Endothelial cell of umbilical vein (primary cell): Measurements from ENCODE around the gene DRAP1. TPM values are rescaled to one million over a fixed set of nuclear protein-coding genes. Genes with fewer than 3 reads are reported as not detected.
A peak's percentile ranks its signal among the peaks of the same experiment; 100 is the strongest.

ENCODE experiments used
- BruUV-seq: library from RNA; stranded (reverse); fragments of 400-500 nt; replicated peaks from 2 replicates; lab custom pipeline; 2021; lab: Mats Ljungman, UMichigan
- CTCF ChIA-PET: fragments of 300-600, 350-600 bp; sonication (Branson Sonifier 250); formaldehyde crosslinking; loops from one replicate; lab custom pipeline; 2021; ENCODE audit warnings: antibody characterized with exemption, inconsistent platforms; lab: Charles Lee
- POLR2A ChIA-PET: fragments of 300-600, 350-600 bp; sonication (Branson Sonifier 250); formaldehyde crosslinking; loops from one replicate; lab custom pipeline; 2021; ENCODE audit warnings: antibody characterized with exemption, inconsistent platforms; lab: Charles Lee
- DNase-seq: peaks from one replicate; pipeline ENCODE4 v3.0.0-alpha.2; 2011; ENCODE audit warnings: low read depth, low spot score
- FAIRE-seq: peaks from 2 replicates; lab custom pipeline; 2011; peaks lifted over from hg19 to GRCh38; lab: Jason Lieb, UNC
- H2AFZ ChIP-seq: 2 replicates; pipeline ENCODE4 v1.6.0; 2012; ENCODE audit warnings: low read depth, low read length, control low read depth, inconsistent platforms
- H3K27ac ChIP-seq: 2 replicates; pipeline ENCODE4 v1.5.1; 2011; ENCODE audit warnings: low read depth, mild to moderate bottlenecking, control low read depth, low read length, moderate library complexity; ENCODE audit not compliant: insufficient read depth
- H3K27me3 ChIP-seq, 2 experiments: 2 replicates each; pipeline versions ENCODE4 v1.6.0 to v1.6.1; 2011; ENCODE audit warnings: low read length in 2 of 2, mixed read lengths in 1 of 2; ENCODE audit not compliant: control insufficient read depth in 2 of 2, insufficient read depth in 2 of 2
- H3K36me3 ChIP-seq, 2 experiments: 2 replicates in 1 of 2; 3 replicates in 1 of 2; pipeline ENCODE4 v1.5.1; 2011; ENCODE audit warnings: low read length in 2 of 2, mild to moderate bottlenecking in 1 of 2, moderate library complexity in 1 of 2; ENCODE audit not compliant: control insufficient read depth in 2 of 2, insufficient read depth in 2 of 2; ENCODE audit errors: extremely low read depth in 1 of 2
- H3K4me1 ChIP-seq: 3 replicates; pipeline ENCODE4 v1.5.1; 2011; ENCODE audit warnings: mild to moderate bottlenecking, low read length; ENCODE audit not compliant: control insufficient read depth, insufficient read depth; ENCODE audit errors: extremely low read depth
- H3K4me2 ChIP-seq: 2 replicates; pipeline ENCODE4 v1.6.1; 2011; ENCODE audit warnings: low read length, control low read depth, mixed read lengths; ENCODE audit not compliant: insufficient read depth
- H3K4me3 ChIP-seq, 3 experiments: fragments of 200-600 bp in 1 of 3; sonication (generic), shearing (Covaris generic) in 1 of 3; replicated peaks in 1 of 3; 2 replicates each; pipeline ENCODE4 v1.5.1; 2011 to 2016; ENCODE audit warnings: control low read depth in 3 of 3, low read length in 3 of 3, mild to moderate bottlenecking in 2 of 3, inconsistent platforms in 1 of 3, low read depth in 1 of 3, moderate library complexity in 1 of 3; ENCODE audit not compliant: insufficient read depth in 1 of 3
- H3K79me2 ChIP-seq: 2 replicates; pipeline ENCODE4 v1.6.0; 2012; ENCODE audit warnings: low read length, inconsistent platforms; ENCODE audit not compliant: control insufficient read depth, insufficient read depth
- H3K9ac ChIP-seq: replicated peaks from 2 replicates; pipeline ENCODE3; 2011; ENCODE audit warnings: low read length, control low read depth; ENCODE audit not compliant: insufficient read depth; ENCODE audit errors: extremely low read depth
- H3K9me1 ChIP-seq: replicated peaks from 3 replicates; pipeline ENCODE4 v1.6.0; 2011; ENCODE audit warnings: mild to moderate bottlenecking, low read length; ENCODE audit not compliant: control insufficient read depth, insufficient read depth; ENCODE audit errors: extremely low read depth
- H3K9me3 ChIP-seq: replicated peaks from 2 replicates; pipeline ENCODE4 v1.5.1; 2012; ENCODE audit warnings: low read length, inconsistent platforms; ENCODE audit not compliant: control insufficient read depth, insufficient read depth
- H4K20me1 ChIP-seq: replicated peaks from 2 replicates; pipeline ENCODE3; 2011; ENCODE audit warnings: mild to moderate bottlenecking, low read length; ENCODE audit not compliant: control insufficient read depth, insufficient read depth; ENCODE audit errors: extremely low read depth
- EZH2 ChIP-seq: IDR thresholded peaks from 2 replicates; pipeline ENCODE4 v1.6.1; 2012; ENCODE audit warnings: borderline replicate concordance, low read depth, mild to moderate bottlenecking, moderate library complexity, low read length, inconsistent platforms; ENCODE audit not compliant: severe bottlenecking
- FOS ChIP-seq: IDR thresholded peaks from 2 replicates; pipeline ENCODE4 v1.6.1; 2011; ENCODE audit warnings: mild to moderate bottlenecking, low read length, moderate library complexity, borderline replicate concordance; ENCODE audit not compliant: insufficient read depth
- GATA2 ChIP-seq: IDR thresholded peaks from 2 replicates; pipeline ENCODE4 v1.7.0; 2011; ENCODE audit warnings: low read depth, mild to moderate bottlenecking, moderate library complexity, mixed read lengths, low read length; ENCODE audit not compliant: insufficient read length, insufficient read depth
- JUN ChIP-seq: IDR thresholded peaks from 2 replicates; pipeline ENCODE4 v1.6.1; 2011; ENCODE audit warnings: borderline replicate concordance, low read depth; ENCODE audit not compliant: insufficient read length, insufficient read depth
- MYC ChIP-seq: IDR thresholded peaks from one replicate; pipeline ENCODE4 v1.6.1; 2011; ENCODE audit warnings: mild to moderate bottlenecking, low read depth, low read length
- POLR2A ChIP-seq: IDR thresholded peaks from 2 replicates; pipeline ENCODE4 v1.6.1; 2012; ENCODE audit warnings: low read depth, mild to moderate bottlenecking, control low read depth, low read length
- POLR2AphosphoS5 ChIP-seq: IDR thresholded peaks from 2 replicates; pipeline ENCODE4 v1.6.1; 2012; ENCODE audit warnings: low read depth, mild to moderate bottlenecking, control low read depth, low read length, moderate library complexity; ENCODE audit not compliant: insufficient read depth
- dilution Hi-C: fragments of 300-500 bp; cut with MboI; formaldehyde crosslinking; loops from one replicate; pipeline ENCODE4 v1.15.0; 2019; ENCODE audit warnings: low sequenced_read_pairs; ENCODE audit not compliant: extremely low pct_ligation_motif_present
- intact Hi-C: fragments of 100-400 bp; cut with micrococcal nuclease; formaldehyde crosslinking; loops from one replicate; pipeline ENCODE4 v1.10.0; 2022
- polyA plus RNA-seq, 4 experiments: library from polyadenylated mRNA; depleted of rRNA in 3 of 4; stranded (reverse) in 3 of 4; unstranded in 1 of 4; fragments of >200 nt; gene quantifications; 2 replicates each; pipeline versions ENCODE4 v1.2.1 to v1.2.3, GENCODE V29; 2011 to 2012; ENCODE audit warnings: missing spikeins in 1 of 4
- total RNA-seq: library from RNA; stranded (reverse); gene quantifications from 2 replicates; pipeline ENCODE4 v1.2.3, GENCODE V29; 2021
- TF ChIP-seq, protein P1 (sequence below): IDR thresholded peaks from 2 replicates; pipeline ENCODE4 v1.6.1; 2011; ENCODE audit not compliant: insufficient read depth, insufficient read length
- TF ChIP-seq, protein P2 (sequence below), 2 donors: IDR thresholded peaks; 1 replicate in 1 of 2; 2 replicates in 1 of 2; pipeline ENCODE4 v1.5.1; 2011; ENCODE audit warnings: low read length in 2 of 2, mild to moderate bottlenecking in 2 of 2, moderate library complexity in 2 of 2, control low read depth in 1 of 2, inconsistent platforms in 1 of 2, low read depth in 1 of 2; ENCODE audit not compliant: insufficient read depth in 1 of 2; ENCODE audit errors: extremely low read depth in 1 of 2

DRAP1 gene
- total and polyA plus RNA-seq, 2 donors (not counting 3 experiments of a cell fraction or from before 2014, with no cell fraction given) = 74.9 to 114 TPM

DNA sequence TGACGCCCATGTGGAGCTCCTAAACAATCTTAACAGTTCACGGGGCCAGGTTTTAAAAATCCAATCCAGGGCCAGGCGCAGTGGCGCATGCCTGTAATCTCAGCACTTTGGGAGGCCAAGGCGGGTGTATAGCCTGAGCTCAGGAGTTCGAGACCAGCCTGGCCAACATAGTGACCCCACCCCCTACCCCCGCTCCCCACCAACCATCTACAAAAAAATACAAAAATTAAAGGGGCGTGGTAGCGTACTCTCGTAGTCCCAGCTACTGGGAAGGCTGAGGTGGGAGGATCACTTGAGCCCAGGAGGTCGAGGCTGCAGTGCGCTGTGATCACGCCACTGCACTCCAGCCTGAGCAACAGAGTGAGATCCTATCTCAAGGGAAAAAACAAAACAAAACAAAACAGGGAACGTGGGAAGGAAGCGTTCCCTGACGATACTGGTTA, 41.6 kb downstream of the DRAP1 start:
- intact Hi-C loops = loop anchor here (1.0 kb wide), 4 partner anchors 41 to 102 kb away; partner anchors contain the start of genes BANF1, C11orf68, CCDC85B and DRAP1
- peaks cover 5 to 18% of the 10 kb centered on the region in 2 experiments for H3K36me3 ChIP-seq
- peaks cover 28% of the 10 kb centered on the region for H3K79me2 ChIP-seq
- H3K4me3 ChIP-seq = peak overlapping the region; percentile 12 to 98 (median 64)
- TF ChIP-seq, protein P1, sequence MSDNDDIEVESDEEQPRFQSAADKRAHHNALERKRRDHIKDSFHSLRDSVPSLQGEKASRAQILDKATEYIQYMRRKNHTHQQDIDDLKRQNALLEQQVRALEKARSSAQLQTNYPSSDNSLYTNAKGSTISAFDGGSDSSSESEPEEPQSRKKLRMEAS = no peak
- no peak for TF ChIP-seq POLR2AphosphoS5
- no peak for TF ChIP-seq JUN
- TF ChIP-seq, protein P2, sequence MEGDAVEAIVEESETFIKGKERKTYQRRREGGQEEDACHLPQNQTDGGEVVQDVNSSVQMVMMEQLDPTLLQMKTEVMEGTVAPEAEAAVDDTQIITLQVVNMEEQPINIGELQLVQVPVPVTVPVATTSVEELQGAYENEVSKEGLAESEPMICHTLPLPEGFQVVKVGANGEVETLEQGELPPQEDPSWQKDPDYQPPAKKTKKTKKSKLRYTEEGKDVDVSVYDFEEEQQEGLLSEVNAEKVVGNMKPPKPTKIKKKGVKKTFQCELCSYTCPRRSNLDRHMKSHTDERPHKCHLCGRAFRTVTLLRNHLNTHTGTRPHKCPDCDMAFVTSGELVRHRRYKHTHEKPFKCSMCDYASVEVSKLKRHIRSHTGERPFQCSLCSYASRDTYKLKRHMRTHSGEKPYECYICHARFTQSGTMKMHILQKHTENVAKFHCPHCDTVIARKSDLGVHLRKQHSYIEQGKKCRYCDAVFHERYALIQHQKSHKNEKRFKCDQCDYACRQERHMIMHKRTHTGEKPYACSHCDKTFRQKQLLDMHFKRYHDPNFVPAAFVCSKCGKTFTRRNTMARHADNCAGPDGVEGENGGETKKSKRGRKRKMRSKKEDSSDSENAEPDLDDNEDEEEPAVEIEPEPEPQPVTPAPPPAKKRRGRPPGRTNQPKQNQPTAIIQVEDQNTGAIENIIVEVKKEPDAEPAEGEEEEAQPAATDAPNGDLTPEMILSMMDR (IDR thresholded peaks at IDR 0.05; ENCODE audit: extremely low read depth in 1 of 2, insufficient read depth in 1 of 2, low read depth in 1 of 2, low read length in 2 of 2) = no peak
- no peak for TF ChIP-seq POLR2A
- no peak for TF ChIP-seq EZH2
- no peak for TF ChIP-seq MYC
- TF ChIP-seq GATA2 = no peak
- TF ChIP-seq FOS = no peak
- H3K4me1 ChIP-seq = peaks cover 11% of the 10 kb centered on the region
- peak overlapping the region; percentile 79 for H2AFZ ChIP-seq
- no peaks in the 10 kb centered on the region for H3K9me1 ChIP-seq
- BruUV-seq = no TSS peak
- H3K27me3 ChIP-seq = no peaks in the 10 kb centered on the region
- dilution Hi-C loops = no loop called here
- peak overlapping the region; percentile 91 for H3K9ac ChIP-seq
- H3K27ac ChIP-seq = peak overlapping the region; percentile 78
- H3K4me2 ChIP-seq = peak overlapping the region; percentile 71
- CTCF ChIA-PET = interaction anchor here (0.8 to 2.2 kb wide), 4 partner anchors 9 to 76 kb away, joined by 3 to 8 read pairs (median 4); partner anchors contain the start of gene FIBP
- FAIRE-seq (no peak), DNase-seq (no peak)
- no peaks in the 10 kb centered on the region for H4K20me1 ChIP-seq
- POLR2A ChIA-PET = interaction anchor here (1.4 kb wide), 1 partner anchor 71 kb away, joined by 3 read pairs; the partner anchor contains the start of gene CCDC85B
- no peaks in the 10 kb centered on the region for H3K9me3 ChIP-seq
